Measurements from ENCODE around the gene NKX3-2. TPM values are rescaled to one million over a fixed set of nuclear protein-coding genes. Genes with fewer than 3 reads are reported as not detected.

The NKX3-2 gene
- total and polyA plus RNA-seq, 3 experiments from 2014 or later, result not detected

- peaks cover 23% of the 10 kb centered on the region for H3K4me1 ChIP-seq (ENCODE audit: insufficient read depth, low read length)
- Mint-ChIP-seq H3K27ac (peak overlapping the region in 3 of 8 donors; percentile 6 to 78 (median 7)), H3K4me1 (peaks cover 27 to 34% (median 29%) of the 10 kb centered on the region in 3 donors), H3K27me3 (peaks cover 61 to 81% of the 10 kb centered on the region in 2 donors), H3K4me3 (peak overlapping the region; percentile 28 to 81 (median 60)), H3K9me3 (peaks cover 5 to 17% (median 12%) of the 10 kb centered on the region in 5 donors), H3K36me3 (peaks cover 0 to 4% (median 3%) of the 10 kb centered on the region in 3 donors)
- DNase-seq, result peak; percentile 53 to 80 (median 70)
- no peak overlapping the region for H3K27ac ChIP-seq (ENCODE audit: low read depth, low read length)
- H3K4me3 ChIP-seq (ENCODE audit: low read length), result no peak overlapping the region
- no peaks in the 10 kb centered on the region for H3K9me3 ChIP-seq (ENCODE audit: low read length)
- ChIA-PET CTCF (no interaction called here), POLR2A (no interaction called here)
- H3K27me3 ChIP-seq (ENCODE audit: insufficient read depth, low read length, poor library complexity, severe bottlenecking), result peaks cover 40% of the 10 kb centered on the region
- H3K36me3 ChIP-seq (ENCODE audit: insufficient read depth, low read length), result no peaks in the 10 kb centered on the region
Observed at GRCh38 chr4:13548984-13549546, 4.8 kb upstream of the NKX3-2 start.

GRCh38 chr4:13548059-13548983 lies 4.0 kb upstream of the NKX3-2 start:
- H3K4me3 ChIP-seq (ENCODE audit: low read length), result no peak overlapping the region

GRCh38 chr4:13547485-13548041 lies 3.3 kb upstream of the NKX3-2 start:
- ChIA-PET POLR2A (no interaction called here), CTCF (no interaction called here)
- Histone ChIP-seq H3K4me3 (ENCODE audit: low read length) (peak overlapping the region; percentile 28), H3K27me3 (ENCODE audit: insufficient read depth, low read length, poor library complexity, severe bottlenecking) (peaks cover 54% of the 10 kb centered on the region), H3K4me1 (ENCODE audit: insufficient read depth, low read length) (peaks cover 23% of the 10 kb centered on the region), H3K27ac (ENCODE audit: low read depth, low read length) (no peak overlapping the region), H3K36me3 (ENCODE audit: insufficient read depth, low read length) (no peaks in the 10 kb centered on the region), H3K9me3 (ENCODE audit: low read length) (no peaks in the 10 kb centered on the region)
- peak in 3 of 5 donors; percentile 29 to 36 (median 34) for DNase-seq
- Mint-ChIP-seq H3K36me3 (peaks cover 0 to 4% (median 3%) of the 10 kb centered on the region in 3 donors), H3K4me1 (peaks cover 29 to 44% (median 34%) of the 10 kb centered on the region in 3 donors), H3K27ac (no peak overlapping the region), H3K4me3 (peak overlapping the region in 6 of 7 donors; percentile 44 to 79 (median 67)), H3K27me3 (peaks cover 68 to 80% of the 10 kb centered on the region in 2 donors), H3K9me3 (peaks cover 5 to 17% (median 13%) of the 10 kb centered on the region in 5 donors)

More at GRCh38 chr4:13548059-13548983, 4.0 kb upstream of the NKX3-2 start:
- ChIA-PET CTCF (interaction anchor here (0.7 kb wide), 2 partner anchors 11 to 14 kb away, joined by 3 read pairs; no protein-coding TSS in a partner anchor), POLR2A (no interaction called here)
- Histone ChIP-seq H3K27ac (ENCODE audit: low read depth, low read length) (no peak overlapping the region), H3K9me3 (ENCODE audit: low read length) (no peaks in the 10 kb centered on the region), H3K4me1 (ENCODE audit: insufficient read depth, low read length) (peaks cover 23% of the 10 kb centered on the region), H3K36me3 (ENCODE audit: insufficient read depth, low read length) (no peaks in the 10 kb centered on the region), H3K27me3 (ENCODE audit: insufficient read depth, low read length, poor library complexity, severe bottlenecking) (peaks cover 46% of the 10 kb centered on the region)
- H3K4me1 Mint-ChIP-seq, result peaks cover 29 to 38% (median 30%) of the 10 kb centered on the region in 3 donors
- H3K27ac Mint-ChIP-seq, result peak overlapping the region in 3 of 8 donors; percentile 6 to 78 (median 7)
- no peak for DNase-seq
- H3K9me3 Mint-ChIP-seq, result peaks cover 5 to 17% (median 13%) of the 10 kb centered on the region in 5 donors
- H3K27me3 Mint-ChIP-seq, result peaks cover 65 to 79% of the 10 kb centered on the region in 2 donors
- peak overlapping the region; percentile 35 to 81 (median 62) for H3K4me3 Mint-ChIP-seq
- peaks cover 0 to 4% (median 3%) of the 10 kb centered on the region in 3 donors for H3K36me3 Mint-ChIP-seq

GRCh38 chr4:13546941-13547484 lies 2.7 kb upstream of the NKX3-2 start:
- Histone ChIP-seq H3K27ac (ENCODE audit: low read depth, low read length) (no peak overlapping the region), H3K36me3 (ENCODE audit: insufficient read depth, low read length) (no peaks in the 10 kb centered on the region), H3K4me1 (ENCODE audit: insufficient read depth, low read length) (peaks cover 24% of the 10 kb centered on the region), H3K4me3 (ENCODE audit: low read length) (peak overlapping the region; percentile 28), H3K27me3 (ENCODE audit: insufficient read depth, low read length, poor library complexity, severe bottlenecking) (peaks cover 59% of the 10 kb centered on the region), H3K9me3 (ENCODE audit: low read length) (no peaks in the 10 kb centered on the region)
- H3K4me1 Mint-ChIP-seq, result peaks cover 29 to 45% (median 34%) of the 10 kb centered on the region in 3 donors
- no peak for DNase-seq
- peak overlapping the region in 2 of 8 donors; percentile 27 to 58 for H3K27ac Mint-ChIP-seq
- POLR2A ChIA-PET, result no interaction called here
- peaks cover 69 to 75% of the 10 kb centered on the region in 2 donors for H3K27me3 Mint-ChIP-seq
- H3K4me3 Mint-ChIP-seq, result peak overlapping the region; percentile 76 to 87 (median 80)
- H3K36me3 Mint-ChIP-seq, result peaks cover 0 to 4% (median 3%) of the 10 kb centered on the region in 3 donors
- peaks cover 5 to 17% (median 11%) of the 10 kb centered on the region in 5 donors for H3K9me3 Mint-ChIP-seq
- CTCF ChIA-PET, result no interaction called here

GRCh38 chr4:13546142-13546940 lies 2.0 kb upstream of the NKX3-2 start:
- Mint-ChIP-seq H3K27me3 (peaks cover 67 to 74% of the 10 kb centered on the region in 2 donors), H3K4me3 (peak overlapping the region; percentile 76 to 87 (median 80)), H3K9me3 (peaks cover 5 to 17% (median 13%) of the 10 kb centered on the region in 5 donors), H3K36me3 (peaks cover 0 to 4% (median 3%) of the 10 kb centered on the region in 3 donors), H3K27ac (peak overlapping the region in 4 of 8 donors; percentile 11 to 47 (median 21)), H3K4me1 (peaks cover 29 to 51% (median 37%) of the 10 kb centered on the region in 3 donors)
- peaks cover 66% of the 10 kb centered on the region for H3K27me3 ChIP-seq (ENCODE audit: insufficient read depth, low read length, poor library complexity, severe bottlenecking)
- no peak overlapping the region for H3K27ac ChIP-seq (ENCODE audit: low read depth, low read length)
- H3K9me3 ChIP-seq (ENCODE audit: low read length), result no peaks in the 10 kb centered on the region
- CTCF ChIA-PET, result no interaction called here
- no peaks in the 10 kb centered on the region for H3K36me3 ChIP-seq (ENCODE audit: insufficient read depth, low read length)
- no peak overlapping the region for H3K4me3 ChIP-seq (ENCODE audit: low read length)
- H3K4me1 ChIP-seq (ENCODE audit: insufficient read depth, low read length), result peaks cover 29% of the 10 kb centered on the region
- DNase-seq, result no peak
- POLR2A ChIA-PET, result no interaction called here

- ChIA-PET POLR2A (no interaction called here), CTCF (no interaction called here)
- H3K4me1 Mint-ChIP-seq, result peaks cover 34 to 59% (median 41%) of the 10 kb centered on the region in 3 donors
- Histone ChIP-seq H3K4me1 (ENCODE audit: insufficient read depth, low read length) (peaks cover 32% of the 10 kb centered on the region), H3K27me3 (ENCODE audit: insufficient read depth, low read length, poor library complexity, severe bottlenecking) (peaks cover 74% of the 10 kb centered on the region), H3K9me3 (ENCODE audit: low read length) (no peaks in the 10 kb centered on the region), H3K36me3 (ENCODE audit: insufficient read depth, low read length) (no peaks in the 10 kb centered on the region), H3K4me3 (ENCODE audit: low read length) (peak overlapping the region; percentile 38), H3K27ac (ENCODE audit: low read depth, low read length) (no peak overlapping the region)
- peak overlapping the region; percentile 69 to 84 (median 76) for H3K4me3 Mint-ChIP-seq
- peaks cover 0 to 4% (median 3%) of the 10 kb centered on the region in 3 donors for H3K36me3 Mint-ChIP-seq
- peaks cover 70 to 74% of the 10 kb centered on the region in 2 donors for H3K27me3 Mint-ChIP-seq
- no peak for DNase-seq
- H3K27ac Mint-ChIP-seq, result peak overlapping the region in 1 of 8 donors; percentile 83
- peaks cover 5 to 20% (median 15%) of the 10 kb centered on the region in 5 donors for H3K9me3 Mint-ChIP-seq
Observed at GRCh38 chr4:13545394-13545808, 1.1 kb upstream of the NKX3-2 start.

Data from CD8-positive, alpha-beta memory T cell (primary cell).